ENCODE data around the gene ARHGAP15.

Gene ARHGAP15

DNA sequence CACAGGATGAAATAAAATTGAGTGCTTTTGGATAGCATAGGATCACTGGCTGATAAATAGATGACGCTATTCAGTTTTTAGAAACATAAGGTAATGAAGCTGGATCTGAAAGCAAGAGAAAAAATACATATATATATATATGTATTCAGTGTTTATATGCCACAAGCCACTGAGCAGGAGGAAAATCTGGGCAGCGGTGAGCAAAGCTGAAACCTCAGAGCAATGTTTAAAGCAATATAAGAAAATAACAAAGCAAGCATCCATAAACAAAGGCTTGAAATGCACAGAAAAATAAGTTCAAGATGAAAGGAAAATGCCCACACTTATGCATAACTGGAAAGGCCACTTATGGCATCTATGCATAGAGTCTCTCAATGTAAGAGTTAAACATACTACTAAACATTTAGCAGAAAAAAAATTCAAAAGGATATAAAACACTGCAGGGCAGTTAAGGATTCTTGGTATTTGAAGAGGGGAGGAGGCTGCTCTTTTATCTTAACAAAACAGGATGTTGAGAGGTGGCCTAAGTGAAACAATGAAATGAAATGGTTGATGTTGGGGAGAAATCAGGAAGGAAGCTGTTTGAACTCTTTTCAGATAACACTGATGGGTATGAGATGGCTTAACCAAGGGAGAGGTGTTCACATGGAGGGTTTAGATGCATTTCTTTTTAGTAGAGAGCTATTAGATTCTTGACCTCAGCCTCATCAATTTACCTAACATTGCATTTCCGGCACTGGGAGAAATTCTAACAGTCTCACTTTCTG lies 129.1 kb downstream of the ARHGAP15 start:
- TF ChIP-seq, protein P1, sequence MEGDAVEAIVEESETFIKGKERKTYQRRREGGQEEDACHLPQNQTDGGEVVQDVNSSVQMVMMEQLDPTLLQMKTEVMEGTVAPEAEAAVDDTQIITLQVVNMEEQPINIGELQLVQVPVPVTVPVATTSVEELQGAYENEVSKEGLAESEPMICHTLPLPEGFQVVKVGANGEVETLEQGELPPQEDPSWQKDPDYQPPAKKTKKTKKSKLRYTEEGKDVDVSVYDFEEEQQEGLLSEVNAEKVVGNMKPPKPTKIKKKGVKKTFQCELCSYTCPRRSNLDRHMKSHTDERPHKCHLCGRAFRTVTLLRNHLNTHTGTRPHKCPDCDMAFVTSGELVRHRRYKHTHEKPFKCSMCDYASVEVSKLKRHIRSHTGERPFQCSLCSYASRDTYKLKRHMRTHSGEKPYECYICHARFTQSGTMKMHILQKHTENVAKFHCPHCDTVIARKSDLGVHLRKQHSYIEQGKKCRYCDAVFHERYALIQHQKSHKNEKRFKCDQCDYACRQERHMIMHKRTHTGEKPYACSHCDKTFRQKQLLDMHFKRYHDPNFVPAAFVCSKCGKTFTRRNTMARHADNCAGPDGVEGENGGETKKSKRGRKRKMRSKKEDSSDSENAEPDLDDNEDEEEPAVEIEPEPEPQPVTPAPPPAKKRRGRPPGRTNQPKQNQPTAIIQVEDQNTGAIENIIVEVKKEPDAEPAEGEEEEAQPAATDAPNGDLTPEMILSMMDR (IDR thresholded peaks at IDR 0.05): no peak
- no peak for DNase-seq
- H3K4me3 Mint-ChIP-seq: no peak overlapping the region
- H3K27me3 Mint-ChIP-seq (ENCODE audit: low read depth, poor library complexity): peaks cover 3% of the 10 kb centered on the region
- H3K36me3 Mint-ChIP-seq (ENCODE audit: low read depth): no peaks in the 10 kb centered on the region
- H3K9me3 Mint-ChIP-seq: no peaks in the 10 kb centered on the region
- no peak overlapping the region for H3K27ac Mint-ChIP-seq
- peaks cover 6% of the 10 kb centered on the region for H3K4me1 Mint-ChIP-seq

DNA sequence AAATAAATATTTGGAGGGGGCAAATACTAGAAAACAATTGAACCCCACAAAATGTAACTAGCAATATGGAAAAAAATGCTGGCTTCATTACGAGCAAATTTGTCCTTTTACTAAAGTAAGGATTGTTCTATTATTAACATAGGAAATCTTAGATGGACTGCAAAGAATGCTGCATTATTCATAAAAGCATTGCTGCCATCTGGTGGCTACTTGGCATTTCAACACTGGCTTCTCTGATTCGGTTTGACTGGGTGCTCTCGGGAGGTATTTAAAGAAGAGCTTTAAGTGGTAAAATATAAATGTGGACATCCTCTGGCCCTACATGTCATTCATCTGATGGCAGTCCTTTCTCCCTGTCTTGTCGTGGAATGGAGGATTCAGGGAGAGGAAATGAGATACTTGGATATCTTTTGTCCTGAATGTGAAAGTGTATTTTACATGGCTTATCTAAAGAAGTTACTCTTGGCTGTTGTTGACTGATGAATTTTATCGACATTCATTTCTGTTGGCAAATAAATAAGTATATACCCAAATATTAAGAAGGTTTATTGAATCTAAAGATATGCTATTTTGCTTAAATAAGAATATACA lies 130.2 kb downstream of the ARHGAP15 start:
- DNase-seq: peak; percentile 52
- Mint-ChIP-seq H3K4me3 (no peak overlapping the region), H3K9me3 (no peaks in the 10 kb centered on the region), H3K27ac (no peak overlapping the region), H3K4me1 (peaks cover 6% of the 10 kb centered on the region), H3K36me3 (ENCODE audit: low read depth) (no peaks in the 10 kb centered on the region), H3K27me3 (ENCODE audit: low read depth, poor library complexity) (peaks cover 3% of the 10 kb centered on the region)
- TF ChIP-seq, protein P1 (IDR thresholded peaks at IDR 0.05): peak; percentile 77

DNA sequence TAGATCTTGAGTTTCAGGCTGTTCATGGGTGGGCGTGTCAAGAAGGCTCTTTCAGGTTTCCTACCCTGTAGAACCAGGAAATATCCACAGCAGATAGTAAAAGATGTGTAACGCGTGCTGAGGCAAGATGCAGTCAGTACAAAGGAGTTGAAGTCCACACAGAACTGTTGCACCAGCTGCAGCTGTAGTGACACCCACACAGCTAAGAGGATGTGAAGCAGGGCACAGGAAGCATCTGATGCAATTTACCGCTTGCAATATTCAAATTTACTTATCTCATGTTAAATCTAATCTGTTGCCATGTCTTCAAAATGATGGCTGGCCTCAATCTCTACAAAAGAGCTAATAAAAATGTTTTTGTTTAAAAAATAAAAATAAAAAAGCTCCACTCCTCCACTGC lies 132.8 kb downstream of the ARHGAP15 start:
- no peaks in the 10 kb centered on the region for H3K27me3 Mint-ChIP-seq (ENCODE audit: low read depth, poor library complexity)
- no peak overlapping the region for H3K27ac Mint-ChIP-seq
- H3K4me1 Mint-ChIP-seq: peaks cover 6% of the 10 kb centered on the region
- no peak overlapping the region for H3K4me3 Mint-ChIP-seq
- TF ChIP-seq, protein P1 (IDR thresholded peaks at IDR 0.05): no peak
- no peaks in the 10 kb centered on the region for H3K36me3 Mint-ChIP-seq (ENCODE audit: low read depth)
- no peaks in the 10 kb centered on the region for H3K9me3 Mint-ChIP-seq
- no peak for DNase-seq

DNA sequence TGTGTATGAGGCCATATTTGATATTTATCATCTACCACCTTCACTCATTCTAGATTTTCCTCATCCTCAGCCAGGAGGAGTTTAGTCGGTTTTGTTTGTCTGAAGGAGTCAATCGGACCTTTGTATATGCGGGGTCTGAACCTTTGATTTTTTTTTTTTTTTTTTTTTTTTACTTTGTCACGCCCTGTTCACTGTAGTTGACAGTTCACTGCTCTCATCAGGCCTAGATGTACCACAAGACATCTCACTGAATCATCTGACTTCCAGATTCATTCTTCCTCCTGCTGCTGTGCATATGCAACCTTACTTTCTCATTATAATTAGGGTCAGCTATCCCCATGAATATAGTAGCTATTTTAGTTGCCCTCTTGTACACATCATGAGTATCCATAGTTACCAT lies 133.2 kb downstream of the ARHGAP15 start:
- Mint-ChIP-seq H3K27me3 (ENCODE audit: low read depth, poor library complexity) (no peaks in the 10 kb centered on the region), H3K4me3 (no peak overlapping the region), H3K27ac (no peak overlapping the region), H3K9me3 (no peaks in the 10 kb centered on the region), H3K36me3 (ENCODE audit: low read depth) (no peaks in the 10 kb centered on the region), H3K4me1 (peaks cover 6% of the 10 kb centered on the region)
- no peak for DNase-seq
- TF ChIP-seq, protein P1 (IDR thresholded peaks at IDR 0.05): no peak

DNA sequence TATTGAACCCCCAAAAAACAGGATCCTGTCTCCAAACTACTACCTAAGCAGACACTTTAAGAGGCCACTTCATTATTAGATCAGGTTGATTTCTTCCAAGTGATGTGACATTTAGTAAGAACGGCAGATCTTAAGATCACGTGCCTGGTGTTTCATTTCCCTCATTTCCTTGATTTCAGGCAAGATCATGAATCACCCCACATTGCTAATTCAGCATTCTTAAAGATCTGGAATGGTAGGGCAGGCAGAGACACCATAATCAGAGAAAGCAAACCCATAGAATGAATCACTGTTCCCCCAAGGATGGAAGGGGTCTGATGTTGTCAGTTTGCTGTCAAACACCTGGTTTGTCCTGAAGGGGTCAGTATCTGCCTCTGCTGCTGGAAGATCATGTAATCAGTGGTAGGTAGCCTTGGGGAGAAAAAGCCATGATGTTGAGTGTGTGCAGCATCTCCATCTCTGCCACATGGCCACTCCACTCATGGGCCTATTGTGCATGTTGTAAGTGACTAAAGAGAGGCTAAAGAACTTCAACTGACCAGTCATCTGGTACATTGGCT lies 133.9 kb downstream of the ARHGAP15 start:
- Mint-ChIP-seq H3K36me3 (ENCODE audit: low read depth) (no peaks in the 10 kb centered on the region), H3K4me1 (peaks cover 6% of the 10 kb centered on the region), H3K4me3 (no peak overlapping the region), H3K9me3 (no peaks in the 10 kb centered on the region), H3K27ac (no peak overlapping the region), H3K27me3 (ENCODE audit: low read depth, poor library complexity) (no peaks in the 10 kb centered on the region)
- DNase-seq: no peak
- TF ChIP-seq, protein P1 (IDR thresholded peaks at IDR 0.05): no peak
